GM21825 (cell line): ENCODE data around the gene ABLIM2.
"Not testable (repeated sequence)": the region's sequence is repeated elsewhere in the genome, so short reads cannot be mapped to it uniquely, and the experiment has no call there.

Experiments used
- ATAC-seq: cut with Tn5 transposase; IDR thresholded peaks from one replicate; pipeline ENCODE4 v1.9.1; 2021; ENCODE audit warnings: mild to moderate bottlenecking, moderate library complexity; ENCODE audit not compliant: unreplicated experiment

ABLIM2 gene

DNA sequence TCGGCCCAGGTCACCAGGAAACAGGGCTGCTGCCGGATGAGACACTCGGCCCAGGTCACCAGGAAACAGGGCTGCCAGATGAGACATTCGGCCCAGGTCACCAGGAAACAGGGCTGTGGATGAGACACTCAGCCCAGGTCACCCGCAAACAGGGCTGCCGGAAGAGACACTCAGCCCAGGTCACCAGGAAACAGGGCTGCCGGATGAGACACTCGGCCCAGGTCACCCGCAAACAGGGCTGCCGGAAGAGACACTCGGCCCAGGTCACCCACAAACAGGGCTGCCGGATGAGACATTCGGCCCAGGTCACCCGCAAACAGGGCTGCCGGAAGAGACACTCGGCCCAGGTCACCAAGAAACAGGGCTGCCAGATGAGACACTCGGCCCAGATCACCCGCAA lies 240.4 kb downstream of the ABLIM2 start:
- ATAC-seq = not testable (repeated sequence)

DNA sequence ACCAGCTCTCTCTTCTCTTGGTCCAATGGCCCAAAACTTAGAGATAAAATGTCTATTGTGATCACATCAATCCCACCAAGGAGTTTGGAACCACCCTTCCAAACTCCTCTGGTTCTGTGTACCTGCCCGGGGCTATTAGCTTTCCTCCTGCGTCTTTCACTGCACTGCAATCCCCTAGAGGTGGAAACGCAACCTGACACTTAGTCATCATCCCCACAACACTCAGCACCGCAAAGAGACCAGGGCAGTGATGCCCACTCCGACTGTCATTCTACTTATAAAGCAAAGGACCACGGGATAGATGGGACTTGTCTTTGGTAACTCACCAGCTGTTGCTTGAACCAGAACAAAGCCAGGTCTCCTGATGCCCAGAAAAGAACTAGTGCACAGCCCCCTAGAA lies 240.9 kb downstream of the ABLIM2 start:
- no peak for ATAC-seq

DNA sequence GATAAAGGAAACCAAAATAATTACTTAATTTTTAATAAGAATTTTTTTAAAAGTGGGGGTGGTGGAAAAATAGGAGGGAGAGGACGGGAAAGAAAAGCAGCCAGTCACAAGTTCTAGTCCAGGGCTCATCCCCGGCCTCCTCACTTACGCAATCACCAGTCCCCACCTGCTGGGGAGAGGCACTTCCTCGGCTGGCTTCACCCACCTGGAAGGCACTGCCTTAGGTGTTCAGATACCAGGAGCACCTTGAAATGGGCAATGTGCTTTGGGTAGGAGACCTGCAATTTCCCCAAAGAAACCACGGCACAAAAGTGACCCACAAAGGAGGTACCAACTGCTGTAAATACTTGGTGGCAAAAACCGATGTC lies 242.8 kb downstream of the ABLIM2 start:
- ATAC-seq = no peak
